Activated CD4-positive, alpha-beta T cell treated with anti-CD3 and anti-CD28 coated beads, Interleukin-2, amount 50 U/mL, for 48 hours (primary cell): ENCODE data around the gene TSHZ2.

ENCODE experiments used
- DNase-seq, 2 experiments: peaks; one replicate each; pipeline ENCODE4 v3.0.0-alpha.2; 2020

TSHZ2 gene

GRCh38 chr20:53030061-53030460 lies 57.9 kb downstream of the TSHZ2 start:
- peak in 1 of 2 experiments; percentile 24 for DNase-seq

GRCh38 chr20:53032046-53032445 lies 59.9 kb downstream of the TSHZ2 start:
- no peak for DNase-seq

GRCh38 chr20:53032478-53032932 lies 60.3 kb downstream of the TSHZ2 start:
- DNase-seq, result no peak

- no peak for DNase-seq
Observed at GRCh38 chr20:53033176-53033575, 61.0 kb downstream of the TSHZ2 start.

- peak; percentile 22 to 24 for DNase-seq
Observed at GRCh38 chr20:53034899-53035298, 62.7 kb downstream of the TSHZ2 start.

GRCh38 chr20:53036992-53037391 lies 64.8 kb downstream of the TSHZ2 start:
- DNase-seq, result no peak

- no peak for DNase-seq
Observed at GRCh38 chr20:53037621-53038020, 65.5 kb downstream of the TSHZ2 start.

- no peak for DNase-seq
Observed at GRCh38 chr20:53038299-53038698, 66.1 kb downstream of the TSHZ2 start.

GRCh38 chr20:53040693-53041589 lies 68.8 kb downstream of the TSHZ2 start:
- no peak for DNase-seq

- DNase-seq, result no peak
Observed at GRCh38 chr20:53042521-53042920, 70.4 kb downstream of the TSHZ2 start.

GRCh38 chr20:53044296-53044695 lies 72.1 kb downstream of the TSHZ2 start:
- DNase-seq, result no peak

GRCh38 chr20:53045941-53046340 lies 73.8 kb downstream of the TSHZ2 start:
- no peak for DNase-seq

- no peak for DNase-seq
Observed at GRCh38 chr20:53047203-53047602, 75.0 kb downstream of the TSHZ2 start.

- no peak for DNase-seq
Observed at GRCh38 chr20:53048387-53048786, 76.2 kb downstream of the TSHZ2 start.

GRCh38 chr20:53050338-53050737 lies 78.2 kb downstream of the TSHZ2 start:
- DNase-seq, result peak in 1 of 2 experiments; percentile 36

- DNase-seq, result no peak
Observed at GRCh38 chr20:53052380-53052779, 80.2 kb downstream of the TSHZ2 start.

GRCh38 chr20:53053595-53053994 lies 81.4 kb downstream of the TSHZ2 start:
- DNase-seq, result no peak

- DNase-seq, result no peak
Observed at GRCh38 chr20:53055367-53056067, 83.4 kb downstream of the TSHZ2 start.

- no peak for DNase-seq
Observed at GRCh38 chr20:53057579-53057978, 85.4 kb downstream of the TSHZ2 start.

- DNase-seq, result no peak
Observed at GRCh38 chr20:53059848-53060247, 87.7 kb downstream of the TSHZ2 start.

GRCh38 chr20:53061192-53062108 lies 89.3 kb downstream of the TSHZ2 start:
- no peak for DNase-seq

GRCh38 chr20:53064935-53065334 lies 92.8 kb downstream of the TSHZ2 start:
- DNase-seq, result no peak

- no peak for DNase-seq
Observed at GRCh38 chr20:53068241-53068640, 96.1 kb downstream of the TSHZ2 start.
